SK-N-SH treated with all-trans-retinoic acid at 6 μM for 48 hours (cell line): Measurements from ENCODE around the gene TWNK.

Experiments
- ATAC-seq: fragments of 200-7000 bp; cut with Tn5 transposase; 3 replicates; pipeline ENCODE4 v1.9.1; 2020; ENCODE audit warnings: mild to moderate bottlenecking, moderate library complexity
- BACH2 ChIP-seq: fragments of 250-450 bp; sonication (Bioruptor Pico); IDR thresholded peaks from 2 replicates; pipeline ENCODE4 v1.9.0; 2021; ENCODE audit warnings: mild to moderate bottlenecking, borderline replicate concordance
- CSDC2 ChIP-seq: fragments of 250-450 bp; sonication (Bioruptor Pico); IDR thresholded peaks from 2 replicates; pipeline ENCODE4 v1.5.0; 2020; ENCODE audit warnings: mild to moderate bottlenecking, moderate library complexity
- ESRRG ChIP-seq: fragments of 250-450 bp; sonication (Bioruptor Pico); IDR thresholded peaks from 2 replicates; pipeline ENCODE4 v1.6.1; 2021; ENCODE audit warnings: mild to moderate bottlenecking
- ISL1 ChIP-seq: fragments of 250-450 bp; sonication (Bioruptor Pico); IDR thresholded peaks from 2 replicates; pipeline ENCODE4 v2.1.2; 2022; ENCODE audit warnings: mild to moderate bottlenecking, moderate library complexity
- OSR1 ChIP-seq: fragments of 250-450 bp; sonication (Bioruptor Pico); IDR thresholded peaks from 2 replicates; pipeline ENCODE4 v1.8.0; 2022; ENCODE audit warnings: moderate library complexity, mild to moderate bottlenecking, inconsistent platforms
- PPARA ChIP-seq: fragments of 250-450 bp; sonication (Bioruptor Pico); IDR thresholded peaks from 2 replicates; pipeline ENCODE4 v1.5.0; 2020; ENCODE audit warnings: mild to moderate bottlenecking, borderline replicate concordance
- RARB ChIP-seq: fragments of 250-450 bp; sonication (Bioruptor Pico); IDR thresholded peaks from 2 replicates; pipeline ENCODE4 v1.8.0; 2021; ENCODE audit warnings: mild to moderate bottlenecking, moderate library complexity
- TCF4 ChIP-seq: fragments of 250-450 bp; sonication (Bioruptor Pico); IDR thresholded peaks from 2 replicates; pipeline ENCODE4 v1.8.0; 2021; ENCODE audit warnings: mild to moderate bottlenecking, moderate library complexity, borderline replicate concordance
- TOX ChIP-seq: fragments of 250-450 bp; sonication (Bioruptor Pico); IDR thresholded peaks from 2 replicates; pipeline ENCODE4 v1.8.0; 2021; ENCODE audit warnings: mild to moderate bottlenecking, moderate library complexity, borderline replicate concordance
- ZC3H10 ChIP-seq: fragments of 250-450 bp; sonication (Bioruptor Pico); IDR thresholded peaks from 2 replicates; pipeline ENCODE4 v1.5.1; 2021; ENCODE audit warnings: mild to moderate bottlenecking, moderate library complexity
- ZFP3 ChIP-seq: fragments of 250-450 bp; sonication (Bioruptor Pico); IDR thresholded peaks from 2 replicates; pipeline ENCODE4 v1.5.0; 2020; ENCODE audit warnings: mild to moderate bottlenecking, moderate library complexity
- ZFP30 ChIP-seq: fragments of 450-650 bp; formaldehyde crosslinking; IDR thresholded peaks from 2 replicates; pipeline ENCODE4 v1.5.0; 2022; ENCODE audit warnings: mild to moderate bottlenecking, moderate library complexity
- ZNF70 ChIP-seq: fragments of 450-650 bp; formaldehyde crosslinking; IDR thresholded peaks from 2 replicates; pipeline ENCODE4 v1.5.0; 2020; ENCODE audit warnings: mild to moderate bottlenecking, moderate library complexity
- TF ChIP-seq, protein P1 (sequence below): fragments of 250-450 bp; sonication (Bioruptor Pico); IDR thresholded peaks from 2 replicates; pipeline ENCODE4 v1.8.0; 2021; ENCODE audit warnings: low read depth, mild to moderate bottlenecking, moderate library complexity, borderline replicate concordance
- TF ChIP-seq, protein P2 (sequence below): fragments of 250-450 bp; sonication (Bioruptor Pico); IDR thresholded peaks from 2 replicates; pipeline ENCODE4 v1.5.0; 2020; ENCODE audit warnings: mild to moderate bottlenecking, moderate library complexity
- TF ChIP-seq, protein P3 (sequence below): fragments of 250-450 bp; sonication (Bioruptor Pico); IDR thresholded peaks from 2 replicates; pipeline ENCODE4 v1.5.1; 2021; ENCODE audit warnings: mild to moderate bottlenecking, moderate library complexity
- TF ChIP-seq, protein P4 (sequence below): fragments of 250-450 bp; sonication (Bioruptor Pico); IDR thresholded peaks from 2 replicates; pipeline ENCODE4 v1.5.1; 2020; ENCODE audit warnings: low read depth, mild to moderate bottlenecking, moderate library complexity
- TF ChIP-seq, protein P5 (sequence below): fragments of 250-450 bp; sonication (Bioruptor Pico); IDR thresholded peaks from 2 replicates; pipeline ENCODE4 v1.8.0; 2020; ENCODE audit warnings: mild to moderate bottlenecking, moderate library complexity, borderline replicate concordance

TWNK gene

DNA sequence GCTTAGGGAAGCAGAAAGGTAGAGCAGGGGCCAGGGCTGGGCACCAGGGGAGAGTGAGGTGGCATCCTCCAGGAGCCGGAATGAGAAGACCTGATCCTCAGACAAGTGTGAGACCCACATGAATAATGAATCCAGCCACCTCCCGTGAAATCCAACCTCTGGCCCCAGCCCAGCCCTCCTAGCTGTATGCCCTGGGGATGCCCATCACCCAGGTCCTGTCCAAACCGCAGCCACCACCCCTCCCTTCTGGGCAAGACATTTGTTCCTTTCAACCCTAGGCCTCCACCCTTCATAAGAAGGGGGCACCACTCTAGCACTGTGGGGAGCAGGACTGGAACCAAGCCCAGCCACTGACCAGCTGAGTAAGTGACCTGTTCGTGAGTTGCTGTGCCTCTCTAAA lies 33.9 kb downstream of the TWNK start:
- no peak for ATAC-seq
- TF ChIP-seq ZFP3 (CRISPR knock-in tag) = no peak
- no peak for TF ChIP-seq TCF4
- TF ChIP-seq BACH2 (CRISPR knock-in tag) = no peak
- TF ChIP-seq RARB = no peak
- no peak for TF ChIP-seq ZFP30 (CRISPR knock-in tag)
- TF ChIP-seq ISL1 = no peak
- no peak for TF ChIP-seq ESRRG (CRISPR knock-in tag)
- TF ChIP-seq, protein P1, sequence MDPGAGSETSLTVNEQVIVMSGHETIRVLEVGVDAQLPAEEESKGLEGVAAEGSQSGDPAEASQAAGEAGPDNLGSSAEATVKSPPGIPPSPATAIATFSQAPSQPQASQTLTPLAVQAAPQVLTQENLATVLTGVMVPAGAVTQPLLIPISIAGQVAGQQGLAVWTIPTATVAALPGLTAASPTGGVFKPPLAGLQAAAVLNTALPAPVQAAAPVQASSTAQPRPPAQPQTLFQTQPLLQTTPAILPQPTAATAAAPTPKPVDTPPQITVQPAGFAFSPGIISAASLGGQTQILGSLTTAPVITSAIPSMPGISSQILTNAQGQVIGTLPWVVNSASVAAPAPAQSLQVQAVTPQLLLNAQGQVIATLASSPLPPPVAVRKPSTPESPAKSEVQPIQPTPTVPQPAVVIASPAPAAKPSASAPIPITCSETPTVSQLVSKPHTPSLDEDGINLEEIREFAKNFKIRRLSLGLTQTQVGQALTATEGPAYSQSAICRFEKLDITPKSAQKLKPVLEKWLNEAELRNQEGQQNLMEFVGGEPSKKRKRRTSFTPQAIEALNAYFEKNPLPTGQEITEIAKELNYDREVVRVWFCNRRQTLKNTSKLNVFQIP (CRISPR knock-in tag) = no peak
- no peak for TF ChIP-seq PPARA (CRISPR knock-in tag)
- TF ChIP-seq TOX (CRISPR knock-in tag) = no peak
- TF ChIP-seq, protein P2, sequence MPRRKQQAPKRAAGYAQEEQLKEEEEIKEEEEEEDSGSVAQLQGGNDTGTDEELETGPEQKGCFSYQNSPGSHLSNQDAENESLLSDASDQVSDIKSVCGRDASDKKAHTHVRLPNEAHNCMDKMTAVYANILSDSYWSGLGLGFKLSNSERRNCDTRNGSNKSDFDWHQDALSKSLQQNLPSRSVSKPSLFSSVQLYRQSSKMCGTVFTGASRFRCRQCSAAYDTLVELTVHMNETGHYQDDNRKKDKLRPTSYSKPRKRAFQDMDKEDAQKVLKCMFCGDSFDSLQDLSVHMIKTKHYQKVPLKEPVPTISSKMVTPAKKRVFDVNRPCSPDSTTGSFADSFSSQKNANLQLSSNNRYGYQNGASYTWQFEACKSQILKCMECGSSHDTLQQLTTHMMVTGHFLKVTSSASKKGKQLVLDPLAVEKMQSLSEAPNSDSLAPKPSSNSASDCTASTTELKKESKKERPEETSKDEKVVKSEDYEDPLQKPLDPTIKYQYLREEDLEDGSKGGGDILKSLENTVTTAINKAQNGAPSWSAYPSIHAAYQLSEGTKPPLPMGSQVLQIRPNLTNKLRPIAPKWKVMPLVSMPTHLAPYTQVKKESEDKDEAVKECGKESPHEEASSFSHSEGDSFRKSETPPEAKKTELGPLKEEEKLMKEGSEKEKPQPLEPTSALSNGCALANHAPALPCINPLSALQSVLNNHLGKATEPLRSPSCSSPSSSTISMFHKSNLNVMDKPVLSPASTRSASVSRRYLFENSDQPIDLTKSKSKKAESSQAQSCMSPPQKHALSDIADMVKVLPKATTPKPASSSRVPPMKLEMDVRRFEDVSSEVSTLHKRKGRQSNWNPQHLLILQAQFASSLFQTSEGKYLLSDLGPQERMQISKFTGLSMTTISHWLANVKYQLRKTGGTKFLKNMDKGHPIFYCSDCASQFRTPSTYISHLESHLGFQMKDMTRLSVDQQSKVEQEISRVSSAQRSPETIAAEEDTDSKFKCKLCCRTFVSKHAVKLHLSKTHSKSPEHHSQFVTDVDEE (CRISPR knock-in tag) = no peak
- TF ChIP-seq, protein P3, sequence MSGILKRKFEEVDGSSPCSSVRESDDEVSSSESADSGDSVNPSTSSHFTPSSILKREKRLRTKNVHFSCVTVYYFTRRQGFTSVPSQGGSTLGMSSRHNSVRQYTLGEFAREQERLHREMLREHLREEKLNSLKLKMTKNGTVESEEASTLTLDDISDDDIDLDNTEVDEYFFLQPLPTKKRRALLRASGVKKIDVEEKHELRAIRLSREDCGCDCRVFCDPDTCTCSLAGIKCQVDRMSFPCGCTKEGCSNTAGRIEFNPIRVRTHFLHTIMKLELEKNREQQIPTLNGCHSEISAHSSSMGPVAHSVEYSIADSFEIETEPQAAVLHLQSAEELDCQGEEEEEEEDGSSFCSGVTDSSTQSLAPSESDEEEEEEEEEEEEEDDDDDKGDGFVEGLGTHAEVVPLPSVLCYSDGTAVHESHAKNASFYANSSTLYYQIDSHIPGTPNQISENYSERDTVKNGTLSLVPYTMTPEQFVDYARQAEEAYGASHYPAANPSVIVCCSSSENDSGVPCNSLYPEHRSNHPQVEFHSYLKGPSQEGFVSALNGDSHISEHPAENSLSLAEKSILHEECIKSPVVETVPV (CRISPR knock-in tag) = no peak
- TF ChIP-seq CSDC2 (CRISPR knock-in tag) = no peak

DNA sequence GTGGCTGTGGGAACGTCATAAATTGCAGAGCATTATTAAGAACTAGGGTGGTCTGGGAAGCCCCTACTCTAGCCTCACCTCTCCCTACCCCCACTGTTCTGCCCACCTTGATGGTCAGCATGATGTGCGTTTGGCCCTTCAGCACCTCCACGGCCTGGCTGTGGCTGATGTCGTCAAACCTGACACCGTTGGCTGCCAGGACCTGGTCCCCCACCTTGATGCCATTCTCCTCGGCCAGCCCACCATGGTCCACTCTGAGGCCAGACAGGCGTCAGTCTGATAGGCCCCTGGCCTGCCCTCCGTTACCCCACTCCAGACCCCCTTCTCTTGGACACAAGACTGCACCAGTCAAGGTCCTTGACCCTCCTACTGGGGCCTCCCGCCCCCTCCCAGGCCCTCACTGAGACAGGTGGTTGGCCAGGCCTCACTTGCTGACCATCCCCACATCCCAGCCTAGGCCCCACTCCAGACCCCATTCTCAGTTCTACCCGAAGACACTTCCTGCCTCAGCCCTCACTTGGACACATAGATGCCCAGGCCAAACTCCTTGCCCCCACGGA lies 34.4 kb downstream of the TWNK start:
- no peak for ATAC-seq
- TF ChIP-seq OSR1 (CRISPR knock-in tag) = no peak
- no peak for TF ChIP-seq ISL1
- TF ChIP-seq, protein P4, sequence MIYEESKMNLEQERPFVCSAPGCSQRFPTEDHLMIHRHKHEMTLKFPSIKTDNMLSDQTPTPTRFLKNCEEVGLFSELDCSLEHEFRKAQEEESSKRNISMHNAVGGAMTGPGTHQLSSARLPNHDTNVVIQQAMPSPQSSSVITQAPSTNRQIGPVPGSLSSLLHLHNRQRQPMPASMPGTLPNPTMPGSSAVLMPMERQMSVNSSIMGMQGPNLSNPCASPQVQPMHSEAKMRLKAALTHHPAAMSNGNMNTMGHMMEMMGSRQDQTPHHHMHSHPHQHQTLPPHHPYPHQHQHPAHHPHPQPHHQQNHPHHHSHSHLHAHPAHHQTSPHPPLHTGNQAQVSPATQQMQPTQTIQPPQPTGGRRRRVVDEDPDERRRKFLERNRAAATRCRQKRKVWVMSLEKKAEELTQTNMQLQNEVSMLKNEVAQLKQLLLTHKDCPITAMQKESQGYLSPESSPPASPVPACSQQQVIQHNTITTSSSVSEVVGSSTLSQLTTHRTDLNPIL (CRISPR knock-in tag) = no peak
- TF ChIP-seq TCF4 = no peak
- TF ChIP-seq ZC3H10 (CRISPR knock-in tag) = no peak
- TF ChIP-seq RARB = no peak

DNA sequence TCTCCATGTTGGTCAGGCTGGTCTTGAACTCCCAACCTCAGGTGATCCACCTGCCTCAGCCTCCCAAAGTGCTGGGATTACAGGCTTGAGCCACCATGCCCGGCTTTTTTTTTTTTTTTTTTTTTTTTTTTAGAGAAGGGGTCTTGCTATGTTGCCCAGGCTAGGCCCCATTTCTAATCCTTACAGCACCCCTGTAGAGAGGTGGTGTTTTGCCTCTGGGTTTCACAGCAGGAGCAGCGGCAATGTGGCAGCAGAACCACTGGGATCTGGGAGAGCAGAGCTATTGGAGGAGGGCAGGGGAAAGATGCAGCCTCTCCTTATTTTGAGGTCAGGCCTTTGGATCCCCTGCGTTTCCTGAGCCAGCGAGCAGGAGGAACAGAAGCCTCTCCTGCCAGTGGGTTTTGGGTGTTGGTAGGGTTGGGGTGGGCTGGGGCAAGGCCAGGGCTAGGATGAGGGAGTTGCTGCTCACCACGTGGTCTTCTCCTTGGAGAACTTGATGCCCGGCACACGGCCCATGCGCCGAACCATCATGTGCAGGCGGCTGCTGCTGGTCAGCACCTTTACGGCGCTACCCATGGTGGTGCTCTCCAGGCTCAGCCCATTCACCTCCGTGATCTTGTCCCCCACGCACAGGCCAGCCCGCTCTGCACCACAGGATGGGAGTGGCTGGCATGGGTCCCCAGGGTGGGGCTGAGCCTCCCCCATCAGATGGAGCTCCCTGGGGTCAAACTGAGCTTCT lies 35.8 kb downstream of the TWNK start:
- TF ChIP-seq, protein P4 (CRISPR knock-in tag) = no peak
- ATAC-seq = no peak

DNA sequence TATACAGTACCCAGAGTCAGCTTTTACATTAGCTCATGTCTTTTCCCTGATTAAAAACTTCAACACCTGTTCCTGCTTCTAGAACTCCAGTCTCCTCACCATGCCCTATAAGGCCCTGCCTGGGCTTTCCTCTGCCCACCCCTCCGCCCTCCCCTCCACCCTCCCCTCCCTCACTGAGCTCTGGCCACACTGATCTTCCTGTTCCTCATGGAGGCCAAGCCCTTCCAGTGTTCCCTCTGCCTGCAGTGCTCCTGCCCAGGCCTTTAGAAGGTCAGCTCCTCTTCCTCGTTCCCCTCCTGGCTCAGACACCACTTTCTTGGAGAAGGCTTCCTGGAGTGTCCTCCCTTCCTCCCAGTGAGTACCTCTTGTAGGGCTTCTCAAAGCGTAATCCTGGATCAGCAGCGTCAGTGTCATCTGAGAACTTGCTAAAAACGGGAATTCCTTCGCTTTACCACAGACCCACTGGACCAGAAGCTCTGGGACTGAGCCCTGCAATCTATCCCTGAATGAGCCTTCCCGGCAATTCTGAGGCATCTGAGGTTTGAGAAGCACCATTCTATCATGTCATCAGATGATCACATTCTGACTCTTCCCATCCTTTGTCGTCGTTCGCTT lies 39.9 kb downstream of the TWNK start:
- ATAC-seq = no peak
- TF ChIP-seq RARB (no peak), PPARA (CRISPR knock-in tag) (no peak), BACH2 (CRISPR knock-in tag) (no peak), ZNF70 (CRISPR knock-in tag) (no peak), ZFP3 (CRISPR knock-in tag) (no peak), TOX (CRISPR knock-in tag) (no peak), ZFP30 (CRISPR knock-in tag) (no peak), OSR1 (CRISPR knock-in tag) (no peak)
- TF ChIP-seq, protein P3 (CRISPR knock-in tag) = no peak
- TF ChIP-seq, protein P5, sequence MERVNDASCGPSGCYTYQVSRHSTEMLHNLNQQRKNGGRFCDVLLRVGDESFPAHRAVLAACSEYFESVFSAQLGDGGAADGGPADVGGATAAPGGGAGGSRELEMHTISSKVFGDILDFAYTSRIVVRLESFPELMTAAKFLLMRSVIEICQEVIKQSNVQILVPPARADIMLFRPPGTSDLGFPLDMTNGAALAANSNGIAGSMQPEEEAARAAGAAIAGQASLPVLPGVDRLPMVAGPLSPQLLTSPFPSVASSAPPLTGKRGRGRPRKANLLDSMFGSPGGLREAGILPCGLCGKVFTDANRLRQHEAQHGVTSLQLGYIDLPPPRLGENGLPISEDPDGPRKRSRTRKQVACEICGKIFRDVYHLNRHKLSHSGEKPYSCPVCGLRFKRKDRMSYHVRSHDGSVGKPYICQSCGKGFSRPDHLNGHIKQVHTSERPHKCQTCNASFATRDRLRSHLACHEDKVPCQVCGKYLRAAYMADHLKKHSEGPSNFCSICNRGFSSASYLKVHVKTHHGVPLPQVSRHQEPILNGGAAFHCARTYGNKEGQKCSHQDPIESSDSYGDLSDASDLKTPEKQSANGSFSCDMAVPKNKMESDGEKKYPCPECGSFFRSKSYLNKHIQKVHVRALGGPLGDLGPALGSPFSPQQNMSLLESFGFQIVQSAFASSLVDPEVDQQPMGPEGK (CRISPR knock-in tag) = no peak
- TF ChIP-seq, protein P2 (CRISPR knock-in tag) = no peak
